WTC11 (cell line): ENCODE data around the gene DAPK1. TPM values are rescaled to one million over a fixed set of nuclear protein-coding genes. Genes with fewer than 3 reads are reported as not detected.
A peak's percentile ranks its signal among the peaks of the same experiment; 100 is the strongest.

Experiments
- CBFB ChIP-seq: sonication (generic); formaldehyde crosslinking; IDR thresholded peaks from 2 replicates; pipeline ENCODE4 v1.8.1; 2022; ENCODE audit warnings: mild to moderate bottlenecking, low read depth, missing genetic modification reagents
- CDX4 ChIP-seq: fragments of 250-450 bp; sonication (Bioruptor Pico); IDR thresholded peaks from 2 replicates; pipeline ENCODE4 v1.9.0; 2021; ENCODE audit warnings: moderate library complexity, mild to moderate bottlenecking, inconsistent platforms, borderline replicate concordance
- CREM ChIP-seq: sonication (generic); formaldehyde crosslinking; IDR thresholded peaks from 2 replicates; pipeline ENCODE4 v1.8.1; 2022; ENCODE audit warnings: mild to moderate bottlenecking, missing genetic modification reagents, moderate library complexity
- ERG ChIP-seq: fragments of 250-450 bp; sonication (Bioruptor Pico); IDR thresholded peaks from 2 replicates; pipeline ENCODE4 v1.8.0; 2021; ENCODE audit warnings: mild to moderate bottlenecking
- FOXJ3 ChIP-seq: sonication (generic); formaldehyde crosslinking; IDR thresholded peaks from 2 replicates; pipeline ENCODE4 v1.9.0; 2021; ENCODE audit warnings: missing genetic modification reagents, mild to moderate bottlenecking, borderline replicate concordance
- FOXK1 ChIP-seq: sonication (generic); formaldehyde crosslinking; IDR thresholded peaks from 2 replicates; pipeline ENCODE4 v1.8.0; 2022; ENCODE audit warnings: mild to moderate bottlenecking, moderate library complexity, missing genetic modification reagents
- FOXP4 ChIP-seq: sonication (generic); formaldehyde crosslinking; IDR thresholded peaks from 2 replicates; pipeline ENCODE4 v1.8.0; 2022; ENCODE audit warnings: mild to moderate bottlenecking, missing genetic modification reagents
- IRF1 ChIP-seq: sonication (generic); formaldehyde crosslinking; IDR thresholded peaks from 2 replicates; pipeline ENCODE4 v1.8.0; 2023; ENCODE audit warnings: missing genetic modification reagents
- MAX ChIP-seq: sonication (generic); formaldehyde crosslinking; IDR thresholded peaks from 2 replicates; pipeline ENCODE4 v1.8.0; 2022; ENCODE audit warnings: mild to moderate bottlenecking, missing genetic modification reagents
- MLX ChIP-seq: sonication (generic); formaldehyde crosslinking; IDR thresholded peaks from 2 replicates; pipeline ENCODE4 v1.8.1; 2023; ENCODE audit warnings: mild to moderate bottlenecking, missing genetic modification reagents, moderate library complexity
- OVOL2 ChIP-seq: fragments of 250-450 bp; sonication (Bioruptor Pico); IDR thresholded peaks from 2 replicates; pipeline ENCODE4 v1.9.0; 2021; ENCODE audit warnings: mild to moderate bottlenecking, borderline replicate concordance
- PRDM15 ChIP-seq: sonication (generic); formaldehyde crosslinking; IDR thresholded peaks from 2 replicates; pipeline ENCODE4 v1.8.0; 2022; ENCODE audit warnings: missing genetic modification reagents
- PREB ChIP-seq: sonication (generic); formaldehyde crosslinking; IDR thresholded peaks from 2 replicates; pipeline ENCODE4 v1.8.1; 2022; ENCODE audit warnings: mild to moderate bottlenecking, missing genetic modification reagents, moderate library complexity, borderline replicate concordance
- PRRX2 ChIP-seq: fragments of 250-450 bp; sonication (Bioruptor Pico); IDR thresholded peaks from 2 replicates; pipeline ENCODE4 v1.8.0; 2021; ENCODE audit warnings: mild to moderate bottlenecking
- STAT6 ChIP-seq: sonication (generic); formaldehyde crosslinking; conservative IDR thresholded peaks from 2 replicates; pipeline ENCODE4 v1.8.1; 2023; ENCODE audit warnings: mild to moderate bottlenecking, low read depth, missing genetic modification reagents, moderate library complexity
- TEAD1 ChIP-seq: sonication (generic); formaldehyde crosslinking; IDR thresholded peaks from 2 replicates; pipeline ENCODE4 v1.8.0; 2022; ENCODE audit warnings: mild to moderate bottlenecking, missing genetic modification reagents
- TP53 ChIP-seq: sonication (generic); formaldehyde crosslinking; IDR thresholded peaks from 2 replicates; pipeline ENCODE4 v1.8.1; 2023; ENCODE audit warnings: mild to moderate bottlenecking, missing genetic modification reagents
- ZMAT4 ChIP-seq: fragments of 250-450 bp; sonication (Bioruptor Pico); IDR thresholded peaks from 2 replicates; pipeline ENCODE4 v1.9.0; 2021; ENCODE audit warnings: mild to moderate bottlenecking
- ZNF138 ChIP-seq: sonication (generic); formaldehyde crosslinking; conservative IDR thresholded peaks from 2 replicates; pipeline ENCODE4 v1.8.1; 2022; ENCODE audit warnings: mild to moderate bottlenecking, moderate library complexity, missing genetic modification reagents
- ZNF232 ChIP-seq: sonication (generic); formaldehyde crosslinking; IDR thresholded peaks from 2 replicates; pipeline ENCODE4 v1.8.0; 2022; ENCODE audit warnings: mild to moderate bottlenecking, missing genetic modification reagents
- ZNF317 ChIP-seq: sonication (generic); formaldehyde crosslinking; IDR thresholded peaks from 2 replicates; pipeline ENCODE4 v1.8.1; 2023; ENCODE audit warnings: low read depth, mild to moderate bottlenecking, moderate library complexity, missing genetic modification reagents, borderline replicate concordance
- ZNF423 ChIP-seq: fragments of 250-450 bp; sonication (Bioruptor Pico); IDR thresholded peaks from 2 replicates; pipeline ENCODE4 v2.1.2; 2022; ENCODE audit warnings: mild to moderate bottlenecking, moderate library complexity
- ZNF512 ChIP-seq: sonication (generic); formaldehyde crosslinking; IDR thresholded peaks from 2 replicates; pipeline ENCODE4 v1.8.1; 2022; ENCODE audit warnings: missing genetic modification reagents, borderline replicate concordance
- total RNA-seq: library from RNA; stranded (reverse); gene quantifications from 3 replicates; pipeline ENCODE4 v1.2.3, GENCODE V29; 2021

Gene DAPK1
- total RNA-seq, 1 experiment from 2014 or later = 129 TPM

- TF ChIP-seq ZNF317 (CRISPR knock-in tag) (0 out of 2 replicates have a peak, but pooled peaks have one; percentile 6), ZMAT4 (CRISPR knock-in tag) (no peak), FOXP4 (CRISPR knock-in tag) (peak; percentile 41; the same call in 1 of the 2 replicates), IRF1 (CRISPR knock-in tag) (no peak), ZNF232 (CRISPR knock-in tag) (no peak), ERG (no peak), PREB (CRISPR knock-in tag) (no peak), FOXK1 (CRISPR knock-in tag) (no peak; the same call in 1 of the 2 replicates), FOXJ3 (CRISPR knock-in tag) (no peak), CBFB (CRISPR knock-in tag) (no peak), ZNF138 (CRISPR knock-in tag) (peak; percentile 31; the same call in 1 of the 2 replicates), TEAD1 (peak; percentile 67; the same call in 1 of the 2 replicates), CDX4 (CRISPR knock-in tag) (no peak), PRRX2 (no peak), MAX (CRISPR knock-in tag) (peak; percentile 9; the same call in 1 of the 2 replicates), STAT6 (CRISPR knock-in tag) (no peak), ZNF512 (CRISPR knock-in tag) (no peak), ZNF423 (CRISPR knock-in tag) (peak; percentile 50), OVOL2 (CRISPR knock-in tag) (no peak), MLX (no peak), PRDM15 (0 out of 2 replicates have a peak, but pooled peaks have one; percentile 15), CREM (CRISPR knock-in tag) (peak; percentile 82), TP53 (CRISPR knock-in tag) (peak; percentile 81; the same call in 1 of the 2 replicates)
These were observed at the start of gene DAPK1 (continued) for GRCh38 chr9:87497604-87498045.
